ENCODE measurements around the gene TTYH1.
A peak's percentile ranks its signal among the peaks of the same experiment; 100 is the strongest.

Gene TTYH1

GRCh38 chr19:54418930-54419800 is 3.9 kb downstream of the TTYH1 start:
- Histone ChIP-seq H4K20me1 (ENCODE audit: insufficient read depth, low read length, poor library complexity, severe bottlenecking) (no peaks in the 10 kb centered on the region), H3K4me3 (ENCODE audit: low read length, poor library complexity, severe bottlenecking) (no peak overlapping the region), H3K9me2 (replicated peaks; ENCODE audit: low read depth, low read length) (no peaks in the 10 kb centered on the region), H3K9me3 (ENCODE audit: insufficient read depth, low read depth, low read length) (no peaks in the 10 kb centered on the region), H3K4me2 (ENCODE audit: low read depth, low read length, poor library complexity, severe bottlenecking) (no peak overlapping the region), H2AFZ (ENCODE audit: low read length) (no peak overlapping the region), H3K36me3 (ENCODE audit: insufficient read depth, low read length) (no peaks in the 10 kb centered on the region), H3K4me1 (ENCODE audit: insufficient read depth, low read length, poor library complexity, severe bottlenecking) (peaks cover 15% of the 10 kb centered on the region), H3K79me2 (ENCODE audit: insufficient read depth, low read length) (no peaks in the 10 kb centered on the region), H3K9ac (ENCODE audit: low read depth, low read length, poor library complexity, severe bottlenecking) (peak overlapping the region; percentile 66), H3F3A (ENCODE audit: low read depth) (no peaks in the 10 kb centered on the region), H3K27me3 (ENCODE audit: insufficient read depth, low read length, poor library complexity, severe bottlenecking) (no peaks in the 10 kb centered on the region)
- TF ChIP-seq CTCF (conservative IDR thresholded peaks at IDR 0.05; ENCODE audit: low read length): no peak
- TF ChIP-seq EZH2phosphoT487 (IDR thresholded peaks at IDR 0.05; ENCODE audit: borderline replicate concordance): no peak

- Histone ChIP-seq H3K79me2 (ENCODE audit: insufficient read depth, low read length) (no peaks in the 10 kb centered on the region), H2AFZ (ENCODE audit: low read length) (no peak overlapping the region), H3K4me1 (ENCODE audit: insufficient read depth, low read length, poor library complexity, severe bottlenecking) (peaks cover 12% of the 10 kb centered on the region), H3K4me2 (ENCODE audit: low read depth, low read length, poor library complexity, severe bottlenecking) (no peak overlapping the region), H4K20me1 (ENCODE audit: insufficient read depth, low read length, poor library complexity, severe bottlenecking) (no peaks in the 10 kb centered on the region), H3K36me3 (ENCODE audit: insufficient read depth, low read length) (no peaks in the 10 kb centered on the region), H3K9ac (ENCODE audit: low read depth, low read length, poor library complexity, severe bottlenecking) (no peak overlapping the region), H3K9me2 (replicated peaks; ENCODE audit: low read depth, low read length) (no peaks in the 10 kb centered on the region), H3K4me3 (ENCODE audit: low read length, poor library complexity, severe bottlenecking) (no peak overlapping the region), H3F3A (ENCODE audit: low read depth) (no peaks in the 10 kb centered on the region), H3K9me3 (ENCODE audit: insufficient read depth, low read depth, low read length) (no peaks in the 10 kb centered on the region), H3K27me3 (ENCODE audit: insufficient read depth, low read length, poor library complexity, severe bottlenecking) (no peaks in the 10 kb centered on the region)
- no peak for TF ChIP-seq EZH2phosphoT487 (IDR thresholded peaks at IDR 0.05; ENCODE audit: borderline replicate concordance)
- TF ChIP-seq CTCF (conservative IDR thresholded peaks at IDR 0.05; ENCODE audit: low read length): no peak
These were observed 4.8 kb downstream of the TTYH1 start for GRCh38 chr19:54420068-54420382.

- Histone ChIP-seq H3K4me2 (ENCODE audit: low read depth, low read length, poor library complexity, severe bottlenecking) (no peak overlapping the region), H3K4me3 (ENCODE audit: low read length, poor library complexity, severe bottlenecking) (no peak overlapping the region)
These were observed 5.3 kb downstream of the TTYH1 start for GRCh38 chr19:54420383-54421168.

More at GRCh38 chr19:54420383-54421168, 5.3 kb downstream of the TTYH1 start:
- H3K27me3 ChIP-seq (ENCODE audit: insufficient read depth, low read length, poor library complexity, severe bottlenecking): no peaks in the 10 kb centered on the region
- H3K79me2 ChIP-seq (ENCODE audit: insufficient read depth, low read length): no peaks in the 10 kb centered on the region
- no peaks in the 10 kb centered on the region for H3F3A ChIP-seq (ENCODE audit: low read depth)
- H3K9me3 ChIP-seq (ENCODE audit: insufficient read depth, low read depth, low read length): no peaks in the 10 kb centered on the region
- H3K4me1 ChIP-seq (ENCODE audit: insufficient read depth, low read length, poor library complexity, severe bottlenecking): peaks cover 12% of the 10 kb centered on the region
- no peak overlapping the region for H3K9ac ChIP-seq (ENCODE audit: low read depth, low read length, poor library complexity, severe bottlenecking)
- H3K9me2 ChIP-seq (replicated peaks; ENCODE audit: low read depth, low read length): no peaks in the 10 kb centered on the region
- no peak overlapping the region for H2AFZ ChIP-seq (ENCODE audit: low read length)
- H4K20me1 ChIP-seq (ENCODE audit: insufficient read depth, low read length, poor library complexity, severe bottlenecking): no peaks in the 10 kb centered on the region
- TF ChIP-seq CTCF (conservative IDR thresholded peaks at IDR 0.05; ENCODE audit: low read length): no peak
- H3K36me3 ChIP-seq (ENCODE audit: insufficient read depth, low read length): no peaks in the 10 kb centered on the region

All from Loucy (cell line).